ENCODE data around the gene ARHGAP32.

Gene ARHGAP32

DNA sequence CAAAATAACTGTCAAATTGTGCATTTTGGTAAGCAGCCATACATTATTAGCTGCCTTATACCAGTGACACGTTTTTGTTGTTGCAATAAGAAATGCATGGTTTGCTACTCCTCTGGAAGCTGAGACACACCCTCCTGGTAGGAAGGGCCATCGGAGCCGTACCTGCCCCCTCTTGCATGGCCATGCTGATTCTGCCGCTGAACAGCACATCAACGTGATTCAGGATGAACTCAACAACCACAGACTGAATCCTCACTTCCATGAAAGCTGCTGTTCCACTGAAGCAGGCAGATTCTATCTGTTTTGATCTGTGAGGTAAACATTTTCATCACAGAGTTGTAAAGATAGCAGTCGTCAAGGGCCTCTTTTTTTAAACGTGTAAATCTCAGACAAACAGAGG is 210.9 kb downstream of the ARHGAP32 start:
- no peaks in the 10 kb centered on the region for H3K9me3 ChIP-seq (ENCODE audit: insufficient read depth, low read depth, low read length)
- H3K36me3 ChIP-seq (ENCODE audit: insufficient read depth, low read length), result peaks cover 33% of the 10 kb centered on the region
- no peaks in the 10 kb centered on the region for H3K27me3 ChIP-seq (ENCODE audit: insufficient read depth, low read length)
- no peak overlapping the region for H3K9ac ChIP-seq (ENCODE audit: low read depth, low read length)
- H3K4me3 ChIP-seq (ENCODE audit: low read length), result no peak overlapping the region
- no peak overlapping the region for H3K27ac ChIP-seq (ENCODE audit: low read depth, low read length)
- 89% methylated on average over 7 of the region's 7 CpGs for WGBS
- H3K4me1 ChIP-seq (ENCODE audit: insufficient read depth, low read length), result no peaks in the 10 kb centered on the region

- no peak overlapping the region for H3K4me3 ChIP-seq (ENCODE audit: low read length)
- peaks cover 67% of the 10 kb centered on the region for H3K36me3 ChIP-seq (ENCODE audit: insufficient read depth, low read length)
- H3K9me3 ChIP-seq (ENCODE audit: insufficient read depth, low read depth, low read length), result no peaks in the 10 kb centered on the region
- WGBS, result 95% methylated on average over 13 of the region's 13 CpGs
- no peaks in the 10 kb centered on the region for H3K27me3 ChIP-seq (ENCODE audit: insufficient read depth, low read length)
- no peaks in the 10 kb centered on the region for H3K4me1 ChIP-seq (ENCODE audit: insufficient read depth, low read length)
- no peak overlapping the region for H3K27ac ChIP-seq (ENCODE audit: low read depth, low read length)
- no peak overlapping the region for H3K9ac ChIP-seq (ENCODE audit: low read depth, low read length)
Observed at GRCh38 chr11:128970598-128971190, 221.4 kb downstream of the ARHGAP32 start.

GRCh38 chr11:128968916-128969315 is 223.2 kb downstream of the ARHGAP32 start:
- no peak overlapping the region for H3K27ac ChIP-seq (ENCODE audit: low read depth, low read length)
- peaks cover 56% of the 10 kb centered on the region for H3K36me3 ChIP-seq (ENCODE audit: insufficient read depth, low read length)
- no peaks in the 10 kb centered on the region for H3K9me3 ChIP-seq (ENCODE audit: insufficient read depth, low read depth, low read length)
- no peaks in the 10 kb centered on the region for H3K27me3 ChIP-seq (ENCODE audit: insufficient read depth, low read length)
- WGBS, result 92% methylated on average over 9 of the region's 9 CpGs
- H3K9ac ChIP-seq (ENCODE audit: low read depth, low read length), result no peak overlapping the region
- no peaks in the 10 kb centered on the region for H3K4me1 ChIP-seq (ENCODE audit: insufficient read depth, low read length)
- H3K4me3 ChIP-seq (ENCODE audit: low read length), result no peak overlapping the region

GRCh38 chr11:128967578-128967977 is 224.5 kb downstream of the ARHGAP32 start:
- Histone ChIP-seq H3K4me3 (ENCODE audit: low read length) (no peak overlapping the region), H3K9ac (ENCODE audit: low read depth, low read length) (no peak overlapping the region), H3K36me3 (ENCODE audit: insufficient read depth, low read length) (peaks cover 45% of the 10 kb centered on the region), H3K27me3 (ENCODE audit: insufficient read depth, low read length) (no peaks in the 10 kb centered on the region), H3K9me3 (ENCODE audit: insufficient read depth, low read depth, low read length) (no peaks in the 10 kb centered on the region), H3K27ac (ENCODE audit: low read depth, low read length) (no peak overlapping the region), H3K4me1 (ENCODE audit: insufficient read depth, low read length) (no peaks in the 10 kb centered on the region)
- WGBS, result 93% methylated on average over 6 of the region's 6 CpGs

GRCh38 chr11:128965485-128965884 is 226.6 kb downstream of the ARHGAP32 start:
- H3K27me3 ChIP-seq (ENCODE audit: insufficient read depth, low read length), result no peaks in the 10 kb centered on the region
- no peaks in the 10 kb centered on the region for H3K4me1 ChIP-seq (ENCODE audit: insufficient read depth, low read length)
- H3K9ac ChIP-seq (ENCODE audit: low read depth, low read length), result no peak overlapping the region
- H3K36me3 ChIP-seq (ENCODE audit: insufficient read depth, low read length), result peaks cover 25% of the 10 kb centered on the region
- 67% methylated on average over 4 of the region's 4 CpGs for WGBS
- H3K27ac ChIP-seq (ENCODE audit: low read depth, low read length), result no peak overlapping the region
- no peak overlapping the region for H3K4me3 ChIP-seq (ENCODE audit: low read length)
- no peaks in the 10 kb centered on the region for H3K9me3 ChIP-seq (ENCODE audit: insufficient read depth, low read depth, low read length)

- Histone ChIP-seq H3K4me3 (ENCODE audit: low read length) (no peak overlapping the region), H3K4me1 (ENCODE audit: insufficient read depth, low read length) (no peaks in the 10 kb centered on the region), H3K27me3 (ENCODE audit: insufficient read depth, low read length) (no peaks in the 10 kb centered on the region), H3K36me3 (ENCODE audit: insufficient read depth, low read length) (peaks cover 15% of the 10 kb centered on the region), H3K9ac (ENCODE audit: low read depth, low read length) (no peak overlapping the region), H3K27ac (ENCODE audit: low read depth, low read length) (no peak overlapping the region), H3K9me3 (ENCODE audit: insufficient read depth, low read depth, low read length) (no peaks in the 10 kb centered on the region)
- 78% methylated on average over 7 of the region's 7 CpGs for WGBS
Observed at GRCh38 chr11:128964463-128964930, 227.6 kb downstream of the ARHGAP32 start.

- WGBS, result 85% methylated on average over 3 of the region's 3 CpGs
- H3K9me3 ChIP-seq (ENCODE audit: insufficient read depth, low read depth, low read length), result no peaks in the 10 kb centered on the region
- no peak overlapping the region for H3K27ac ChIP-seq (ENCODE audit: low read depth, low read length)
Observed at GRCh38 chr11:128963744-128964325, 228.3 kb downstream of the ARHGAP32 start.

GRCh38 chr11:128962896-128963295 is 229.2 kb downstream of the ARHGAP32 start:
- Histone ChIP-seq H3K27ac (ENCODE audit: low read depth, low read length) (no peak overlapping the region), H3K4me3 (ENCODE audit: low read length) (no peak overlapping the region), H3K9me3 (ENCODE audit: insufficient read depth, low read depth, low read length) (no peaks in the 10 kb centered on the region), H3K4me1 (ENCODE audit: insufficient read depth, low read length) (no peaks in the 10 kb centered on the region), H3K9ac (ENCODE audit: low read depth, low read length) (no peak overlapping the region), H3K36me3 (ENCODE audit: insufficient read depth, low read length) (no peaks in the 10 kb centered on the region), H3K27me3 (ENCODE audit: insufficient read depth, low read length) (no peaks in the 10 kb centered on the region)
- WGBS, result 95% methylated on average over 5 of the region's 5 CpGs

More at GRCh38 chr11:128963744-128964325, 228.3 kb downstream of the ARHGAP32 start:
- no peak overlapping the region for H3K4me3 ChIP-seq (ENCODE audit: low read length)
- H3K4me1 ChIP-seq (ENCODE audit: insufficient read depth, low read length), result no peaks in the 10 kb centered on the region
- no peak overlapping the region for H3K9ac ChIP-seq (ENCODE audit: low read depth, low read length)
- no peaks in the 10 kb centered on the region for H3K27me3 ChIP-seq (ENCODE audit: insufficient read depth, low read length)
- peaks cover 8% of the 10 kb centered on the region for H3K36me3 ChIP-seq (ENCODE audit: insufficient read depth, low read length)

- WGBS, result 93% methylated on average over 2 of the region's 2 CpGs
- Histone ChIP-seq H3K9me3 (ENCODE audit: insufficient read depth, low read depth, low read length) (no peaks in the 10 kb centered on the region), H3K4me3 (ENCODE audit: low read length) (no peak overlapping the region), H3K36me3 (ENCODE audit: insufficient read depth, low read length) (no peaks in the 10 kb centered on the region), H3K27me3 (ENCODE audit: insufficient read depth, low read length) (no peaks in the 10 kb centered on the region), H3K9ac (ENCODE audit: low read depth, low read length) (no peak overlapping the region), H3K27ac (ENCODE audit: low read depth, low read length) (no peak overlapping the region), H3K4me1 (ENCODE audit: insufficient read depth, low read length) (no peaks in the 10 kb centered on the region)
Observed at GRCh38 chr11:128961645-128962044, 230.5 kb downstream of the ARHGAP32 start.

- Histone ChIP-seq H3K9me3 (ENCODE audit: insufficient read depth, low read depth, low read length) (no peaks in the 10 kb centered on the region), H3K36me3 (ENCODE audit: insufficient read depth, low read length) (no peaks in the 10 kb centered on the region), H3K27ac (ENCODE audit: low read depth, low read length) (no peak overlapping the region), H3K27me3 (ENCODE audit: insufficient read depth, low read length) (peaks cover 4% of the 10 kb centered on the region; the same call in 1 of the 2 replicates), H3K4me1 (ENCODE audit: insufficient read depth, low read length) (no peaks in the 10 kb centered on the region), H3K4me3 (ENCODE audit: low read length) (no peak overlapping the region), H3K9ac (ENCODE audit: low read depth, low read length) (no peak overlapping the region)
- WGBS, result 92% methylated on average over 8 of the region's 8 CpGs
Observed at GRCh38 chr11:128957202-128957482, 235.0 kb downstream of the ARHGAP32 start.

- Histone ChIP-seq H3K4me1 (ENCODE audit: insufficient read depth, low read length) (no peaks in the 10 kb centered on the region), H3K27me3 (ENCODE audit: insufficient read depth, low read length) (peaks cover 5% of the 10 kb centered on the region; the same call in 1 of the 2 replicates), H3K36me3 (ENCODE audit: insufficient read depth, low read length) (no peaks in the 10 kb centered on the region), H3K9me3 (ENCODE audit: insufficient read depth, low read depth, low read length) (no peaks in the 10 kb centered on the region), H3K4me3 (ENCODE audit: low read length) (no peak overlapping the region), H3K27ac (ENCODE audit: low read depth, low read length) (no peak overlapping the region), H3K9ac (ENCODE audit: low read depth, low read length) (no peak overlapping the region)
- WGBS, result 51% methylated on average over 7 of the region's 8 CpGs
Observed at GRCh38 chr11:128956401-128957201, 235.5 kb downstream of the ARHGAP32 start.
